Measurements from ENCODE around the gene BAIAP2. TPM values are rescaled to one million over a fixed set of nuclear protein-coding genes. Genes with fewer than 3 reads are reported as not detected.

BAIAP2 gene
- polyA plus RNA-seq, 4 donors: 37.8 to 51.1 (median 44.0) TPM

GRCh38 chr17:81049973-81050551 is 15.1 kb downstream of the BAIAP2 start:
- DNase-seq (ENCODE audit: low read depth in 4 of 4, low spot score in 3 of 4): no peak

GRCh38 chr17:81050645-81051625 is 16.0 kb downstream of the BAIAP2 start:
- DNase-seq (ENCODE audit: low read depth in 4 of 4, low spot score in 3 of 4): no peak

DNA sequence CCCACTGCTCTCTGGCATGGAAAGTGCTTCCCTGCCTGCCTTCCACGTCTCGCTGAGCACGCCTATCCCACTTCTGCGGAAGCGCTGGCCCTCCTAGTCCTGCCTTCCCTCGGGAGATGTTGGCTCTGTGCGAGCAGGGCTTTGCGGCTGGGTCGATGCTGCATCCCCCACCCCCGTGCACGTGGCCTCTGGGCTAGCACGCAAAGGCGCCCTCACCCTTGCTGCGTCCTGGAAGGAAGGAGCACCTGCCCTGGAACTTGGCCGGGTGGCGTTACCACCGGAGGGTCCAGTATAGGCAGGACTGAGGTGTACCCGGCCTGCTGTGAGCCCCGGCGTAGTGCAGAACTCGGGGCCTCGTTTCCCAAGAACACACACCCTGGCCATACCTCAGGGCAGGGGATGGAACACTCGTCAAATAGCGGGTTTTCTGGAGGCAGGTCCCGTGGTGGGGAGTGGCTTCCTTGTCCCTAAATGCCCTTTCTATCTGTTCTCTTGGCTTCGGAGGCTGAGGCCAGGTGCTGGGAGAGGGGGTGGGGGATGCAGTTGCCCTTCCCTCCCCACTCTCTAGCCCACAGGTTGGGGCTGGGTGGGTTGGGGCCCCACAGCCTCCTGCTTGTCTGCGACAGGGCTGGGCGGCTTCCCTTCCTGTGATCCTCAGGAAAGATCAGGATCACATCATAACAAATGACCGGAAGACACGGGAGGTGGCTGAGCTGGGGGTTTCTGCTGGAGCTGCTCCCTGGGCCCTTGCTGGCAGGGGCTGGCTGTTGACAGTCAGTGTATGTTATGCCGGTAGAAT is 17.4 kb downstream of the BAIAP2 start:
- DNase-seq (ENCODE audit: low read depth in 4 of 4, low spot score in 3 of 4): no peak

- DNase-seq (ENCODE audit: low read depth in 4 of 4, low spot score in 3 of 4): no peak
These were observed 18.4 kb downstream of the BAIAP2 start for GRCh38 chr17:81053041-81053970.

DNA sequence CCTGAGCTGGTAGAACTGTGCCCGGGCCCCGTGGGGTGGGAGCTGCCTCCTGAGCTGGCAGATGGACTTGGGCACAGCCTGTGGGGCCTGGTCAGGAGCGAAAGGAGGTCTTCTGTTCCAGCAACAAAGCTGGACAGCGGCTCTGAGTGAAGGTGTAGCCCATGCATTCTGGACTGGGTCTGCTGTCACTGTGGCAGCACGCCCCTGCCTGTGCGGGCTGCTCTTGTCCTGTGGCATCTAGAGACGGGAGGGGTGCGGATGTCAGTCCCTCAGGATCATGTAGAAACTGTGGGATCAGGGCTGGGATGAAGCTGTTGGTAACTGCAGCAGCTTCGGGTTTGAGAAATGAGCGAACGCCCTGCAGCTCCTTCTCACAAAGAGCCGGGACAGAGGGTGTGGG is 19.4 kb downstream of the BAIAP2 start:
- DNase-seq (ENCODE audit: low read depth in 4 of 4, low spot score in 3 of 4): no peak

GRCh38 chr17:81054881-81055370 is 20.0 kb downstream of the BAIAP2 start:
- no peak for DNase-seq (ENCODE audit: low read depth in 4 of 4, low spot score in 3 of 4)

DNA sequence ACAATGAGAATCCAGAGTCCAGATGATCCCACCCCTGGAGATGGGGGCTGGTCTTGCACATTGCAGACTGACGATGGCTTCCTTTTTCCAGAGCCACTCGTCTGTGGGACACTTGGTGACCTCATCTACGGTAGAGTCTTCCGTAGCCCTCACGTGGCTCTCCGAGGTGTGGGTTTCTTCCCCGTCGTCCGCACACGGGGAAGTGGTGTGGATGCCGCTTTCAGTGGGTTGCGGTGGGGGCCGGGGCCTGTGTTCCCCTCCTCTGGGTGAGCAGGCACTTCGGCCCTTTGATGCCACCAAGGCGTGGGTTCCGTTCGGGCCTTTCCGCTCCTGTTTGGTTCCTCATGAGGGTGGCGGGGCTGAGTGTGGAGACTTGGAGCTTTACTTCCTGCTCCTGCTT is 21.4 kb downstream of the BAIAP2 start:
- no peak for DNase-seq (ENCODE audit: low read depth in 4 of 4, low spot score in 3 of 4)

GRCh38 chr17:81057079-81057730 is 22.3 kb downstream of the BAIAP2 start:
- DNase-seq (ENCODE audit: low read depth in 4 of 4, low spot score in 3 of 4): no peak

- no peak for DNase-seq (ENCODE audit: low read depth in 4 of 4, low spot score in 3 of 4)
These were observed 22.8 kb downstream of the BAIAP2 start for GRCh38 chr17:81057777-81058176.

- no peak for DNase-seq (ENCODE audit: low read depth in 4 of 4, low spot score in 3 of 4)
These were observed 23.4 kb downstream of the BAIAP2 start for GRCh38 chr17:81058263-81058871.

GRCh38 chr17:81059026-81059425 is 24.1 kb downstream of the BAIAP2 start:
- DNase-seq (ENCODE audit: low read depth in 4 of 4, low spot score in 3 of 4): no peak

DNA sequence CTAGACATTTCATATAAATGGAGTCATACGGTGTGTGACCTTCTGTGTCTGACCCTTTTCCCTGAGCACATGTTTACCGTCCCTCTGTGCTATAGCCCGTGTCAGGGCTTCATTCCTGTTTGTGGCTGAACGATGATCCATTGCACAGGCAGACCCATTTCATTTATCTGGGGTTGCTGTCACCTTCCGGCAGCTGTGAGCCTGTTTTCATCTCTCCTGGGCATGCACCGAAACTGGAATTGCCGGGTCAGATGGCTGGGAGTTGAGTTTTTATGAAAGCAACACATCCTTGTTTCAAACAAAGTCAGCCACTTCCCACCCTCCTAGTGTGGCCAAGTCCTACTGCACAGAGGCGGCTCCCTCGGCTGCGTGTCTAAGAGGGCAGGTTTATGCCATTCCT is 25.5 kb downstream of the BAIAP2 start:
- no peak for DNase-seq (ENCODE audit: low read depth in 4 of 4, low spot score in 3 of 4)

DNA sequence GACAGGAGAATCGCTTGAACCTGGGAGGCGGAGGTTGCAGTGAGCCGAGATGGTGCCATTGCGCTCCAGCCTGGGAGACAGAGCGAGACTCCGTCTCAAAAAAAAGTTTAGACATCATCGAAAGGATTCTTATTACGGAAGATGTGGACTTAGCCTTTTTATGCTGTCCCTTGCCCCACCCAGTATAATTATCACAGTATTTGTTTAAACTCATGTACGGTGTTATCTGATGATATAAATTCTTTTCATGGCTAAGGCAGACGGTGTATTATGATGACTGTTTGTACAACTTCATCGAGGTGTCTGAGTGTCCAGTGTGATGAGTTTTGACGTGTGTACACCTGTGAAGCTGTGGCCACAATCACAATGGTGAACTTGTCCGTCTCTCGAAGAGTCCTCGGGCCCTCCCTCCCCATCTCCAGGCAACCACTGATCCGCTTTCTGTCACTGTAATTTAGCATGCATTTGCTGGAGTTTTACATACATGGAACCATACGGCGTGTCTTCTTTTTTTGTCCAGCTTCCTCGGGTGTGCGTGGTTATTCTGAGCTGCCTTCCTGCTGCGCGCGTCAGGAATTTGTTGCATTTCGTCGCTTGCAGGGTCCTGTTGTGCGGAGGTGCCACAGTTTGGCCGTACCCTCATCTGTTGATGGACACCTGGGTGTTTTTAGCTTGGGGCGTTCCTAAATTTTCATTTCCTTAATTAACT is 26.2 kb downstream of the BAIAP2 start:
- no peak for DNase-seq (ENCODE audit: low read depth in 4 of 4, low spot score in 3 of 4)

- no peak for DNase-seq (ENCODE audit: low read depth in 4 of 4, low spot score in 3 of 4)
These were observed 27.2 kb downstream of the BAIAP2 start for GRCh38 chr17:81062014-81062780.

- no peak for DNase-seq (ENCODE audit: low read depth in 4 of 4, low spot score in 3 of 4)
These were observed 28.4 kb downstream of the BAIAP2 start for GRCh38 chr17:81063106-81064093.

DNA sequence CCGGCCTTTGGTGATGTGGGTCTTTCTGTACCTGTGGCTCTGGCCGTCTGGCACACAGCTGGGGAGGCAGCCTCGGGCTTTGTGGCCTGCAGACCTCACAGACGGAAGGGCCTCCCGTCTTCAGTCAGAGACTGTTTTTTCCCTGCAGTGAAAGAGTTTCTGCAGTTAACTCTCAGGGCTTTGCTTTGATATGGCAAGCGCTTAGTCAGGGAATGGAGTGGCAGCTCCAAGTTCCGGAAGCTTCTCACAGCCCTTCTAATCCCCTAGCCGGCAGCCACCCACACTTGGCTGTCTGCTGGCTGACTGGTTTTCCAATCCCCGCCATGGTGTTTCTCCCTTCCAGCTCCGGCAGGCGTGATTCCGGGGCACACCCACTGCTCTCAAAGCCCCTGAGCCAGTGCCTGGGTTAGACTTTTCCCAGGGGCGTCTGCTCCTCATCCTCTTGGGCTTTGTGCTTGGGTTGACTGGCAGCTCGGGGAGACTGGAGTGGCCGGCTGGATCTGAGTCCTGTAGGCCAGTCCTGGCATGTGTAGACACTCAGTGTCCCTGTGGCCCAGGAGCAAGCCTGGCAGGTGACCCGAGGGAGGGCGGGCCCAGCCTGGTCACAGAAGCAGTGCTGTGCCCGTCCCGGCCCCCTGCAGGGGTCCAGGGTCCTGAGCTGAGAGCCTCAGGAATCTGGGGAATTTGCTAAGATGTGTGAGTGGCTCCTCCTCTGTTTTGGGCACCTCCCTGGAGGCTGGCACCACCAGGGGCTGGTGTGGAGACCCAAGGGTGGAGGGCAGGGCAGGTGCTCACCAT is 29.9 kb downstream of the BAIAP2 start:
- DNase-seq (ENCODE audit: low read depth in 4 of 4, low spot score in 3 of 4): no peak

Measured in right renal pelvis (tissue), 4 donors.